Glomerular visceral epithelial cell (primary cell): ENCODE data around the gene C8B.

Experiments
- DNase-seq: peaks from one replicate; pipeline ENCODE4 v3.0.0-alpha.2; 2016; ENCODE audit errors: extremely low spot score

Gene C8B

DNA sequence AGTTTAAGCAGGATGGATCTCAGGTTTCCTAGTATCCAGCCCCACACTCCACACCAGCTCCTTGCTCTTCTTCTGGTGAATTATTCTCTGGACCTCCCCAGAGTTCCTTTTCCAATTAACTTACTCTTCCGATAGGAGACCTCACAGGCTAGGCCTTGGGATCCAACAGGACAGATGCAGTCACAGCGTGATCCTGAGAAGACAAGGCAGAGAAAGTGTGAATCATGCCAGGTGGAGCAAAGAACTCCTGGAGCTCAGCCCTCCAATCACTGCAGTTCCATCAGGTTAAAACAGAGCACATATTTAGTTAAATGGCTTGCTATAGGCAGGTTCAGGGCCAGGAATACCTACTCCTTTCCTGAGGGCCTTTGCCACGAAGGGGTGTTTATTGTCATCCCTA, 34.1 kb downstream of the C8B start:
- no peak for DNase-seq

DNA sequence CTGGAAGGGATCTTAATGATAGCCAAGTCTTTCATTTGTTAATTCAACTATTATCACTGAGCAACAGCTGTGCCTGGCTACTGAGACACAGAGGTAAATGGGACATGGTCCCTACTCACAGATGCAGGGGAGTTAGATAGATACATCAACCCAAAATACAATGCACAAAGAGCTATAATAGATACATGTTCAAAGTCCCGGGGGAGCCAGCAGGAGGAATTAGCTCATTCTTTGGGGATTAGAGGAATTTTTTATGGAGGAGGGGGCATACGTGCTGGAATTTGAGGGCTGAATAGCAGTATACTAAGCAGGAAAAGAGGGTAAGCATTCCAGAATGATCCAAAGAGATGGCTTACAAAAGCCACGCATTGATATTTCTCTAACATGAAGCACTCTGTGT, 34.6 kb downstream of the C8B start:
- DNase-seq, result no peak

DNA sequence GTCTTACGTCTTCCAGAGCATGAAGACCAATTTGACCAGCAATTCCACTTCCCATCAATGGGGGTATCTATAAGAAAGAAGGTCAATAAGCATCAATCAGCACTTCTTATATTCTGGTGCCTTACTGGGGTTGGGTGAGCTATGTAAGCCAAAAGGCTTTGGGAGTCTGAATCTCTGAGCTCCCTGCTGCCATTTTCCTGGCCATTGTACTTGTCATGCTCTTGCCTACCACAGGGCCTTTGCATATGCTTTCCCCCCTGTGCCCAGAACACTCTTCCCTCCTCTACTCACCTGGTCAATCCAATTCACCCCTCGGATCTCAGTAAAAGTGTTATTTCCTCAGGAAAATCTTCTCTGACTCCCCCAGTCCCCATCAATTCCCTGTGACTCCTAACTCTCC, 36.3 kb downstream of the C8B start:
- no peak for DNase-seq

DNA sequence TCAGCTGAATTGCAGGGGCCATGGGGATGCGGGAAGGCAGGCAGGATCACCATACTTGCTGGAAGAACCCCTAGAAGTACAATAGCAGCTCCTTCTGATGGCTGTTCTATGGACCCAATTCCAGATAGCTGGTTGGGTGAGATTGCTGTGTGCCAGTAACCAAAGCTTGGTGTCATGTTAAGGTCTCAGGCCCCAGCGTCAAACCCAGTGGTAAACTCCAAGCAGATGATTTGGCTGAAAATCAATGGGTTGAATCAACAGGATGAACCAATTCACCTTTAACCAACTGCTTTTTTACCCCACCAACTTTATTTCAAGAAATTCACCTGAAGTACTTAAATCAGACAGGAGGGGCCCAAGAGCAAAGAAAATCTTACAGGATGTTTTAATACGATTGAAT, 37.8 kb downstream of the C8B start:
- no peak for DNase-seq

DNA sequence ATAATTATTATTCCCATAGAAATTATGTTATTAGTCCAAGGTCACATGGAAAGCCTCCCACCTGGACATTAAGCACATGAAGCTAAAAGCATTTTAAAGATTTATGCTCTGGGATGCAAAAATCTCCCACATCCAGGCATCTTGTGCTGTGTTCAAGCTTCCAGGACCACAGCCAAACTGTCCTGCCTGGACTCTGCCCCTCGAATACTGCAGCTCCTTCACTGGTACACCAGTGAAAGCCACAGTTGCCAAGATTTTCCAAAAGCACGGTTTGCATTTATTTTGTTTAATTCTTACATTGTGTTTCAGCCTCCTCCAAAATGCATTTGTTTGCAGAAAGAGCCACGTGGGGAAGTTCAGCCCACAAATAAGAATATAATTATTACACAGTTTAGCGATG, 38.6 kb downstream of the C8B start:
- no peak for DNase-seq

DNA sequence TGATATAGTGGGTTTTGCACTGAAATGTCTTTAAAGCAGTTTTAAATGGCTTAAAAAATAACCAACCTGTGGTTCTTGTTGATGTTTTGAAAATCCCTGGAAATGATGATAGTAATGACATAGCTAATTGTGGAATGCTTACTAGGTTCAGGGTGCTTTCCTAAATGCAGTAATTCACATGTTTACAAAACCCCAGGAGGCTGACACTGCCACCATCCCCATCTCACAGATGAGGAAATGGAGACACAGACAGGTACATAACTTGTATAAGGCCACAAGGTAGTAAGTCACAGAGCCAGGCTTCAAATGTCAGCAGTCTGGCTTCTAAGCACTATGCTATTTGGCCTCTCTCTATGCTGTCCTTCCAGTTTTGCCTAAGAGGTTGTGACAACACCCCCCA, 40.6 kb downstream of the C8B start:
- no peak for DNase-seq

DNA sequence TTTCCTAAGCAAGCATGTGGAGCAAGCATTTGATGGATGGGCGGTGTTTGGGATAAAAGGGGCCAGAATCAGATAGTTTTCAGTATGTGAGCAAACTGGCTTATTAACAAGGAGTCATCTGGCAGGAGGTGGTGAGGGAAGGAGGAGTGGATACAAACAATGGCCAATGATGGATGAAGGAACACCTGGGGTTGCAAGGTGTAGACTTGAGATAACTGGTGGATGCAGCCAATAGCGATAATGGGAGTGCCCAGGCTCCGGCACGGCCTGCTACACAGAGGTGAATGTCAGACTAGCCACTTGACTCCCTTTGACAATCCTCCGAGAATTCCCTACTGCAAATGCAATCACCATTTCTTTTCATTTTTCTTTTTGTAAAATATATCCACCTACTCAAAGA, 41.7 kb downstream of the C8B start:
- DNase-seq, result no peak

DNA sequence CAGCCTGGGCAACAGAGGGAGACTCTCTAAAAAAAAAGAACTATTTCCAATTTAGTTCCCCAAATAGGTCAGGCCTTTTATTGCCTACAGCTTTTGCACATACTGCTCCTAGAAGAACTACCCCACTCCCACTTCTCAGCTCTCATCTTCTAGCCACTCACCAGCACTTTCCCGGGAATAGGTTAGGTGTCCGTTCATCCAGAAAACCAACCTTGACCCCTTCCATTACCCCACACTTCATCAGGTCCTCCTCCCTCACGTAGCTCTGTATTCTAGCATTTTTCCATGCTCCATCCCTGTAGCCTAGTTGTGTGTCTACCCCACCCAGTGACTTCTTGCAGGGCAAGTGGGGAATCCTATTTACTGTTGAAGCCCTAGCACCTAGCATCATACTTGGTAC, 42.6 kb downstream of the C8B start:
- DNase-seq, result no peak

DNA sequence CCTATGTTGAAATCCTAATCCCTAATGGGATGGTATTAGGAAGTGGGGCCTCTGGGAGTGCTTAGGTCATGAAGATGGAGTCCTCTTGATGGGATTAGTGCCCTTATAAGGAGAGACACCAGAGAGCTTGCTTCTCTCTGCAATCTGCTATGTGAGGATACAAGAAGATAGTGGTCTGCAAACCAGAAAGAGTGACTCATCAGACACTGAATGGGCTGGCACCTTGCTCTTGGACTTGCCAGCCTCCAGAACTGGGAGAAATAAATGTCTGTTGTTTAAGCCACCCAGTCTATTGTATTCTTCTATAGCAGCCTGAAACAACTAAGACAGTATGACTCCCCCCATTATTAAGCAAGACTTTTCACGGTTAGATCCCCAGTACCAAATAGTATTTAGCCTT, 43.3 kb downstream of the C8B start:
- no peak for DNase-seq

DNA sequence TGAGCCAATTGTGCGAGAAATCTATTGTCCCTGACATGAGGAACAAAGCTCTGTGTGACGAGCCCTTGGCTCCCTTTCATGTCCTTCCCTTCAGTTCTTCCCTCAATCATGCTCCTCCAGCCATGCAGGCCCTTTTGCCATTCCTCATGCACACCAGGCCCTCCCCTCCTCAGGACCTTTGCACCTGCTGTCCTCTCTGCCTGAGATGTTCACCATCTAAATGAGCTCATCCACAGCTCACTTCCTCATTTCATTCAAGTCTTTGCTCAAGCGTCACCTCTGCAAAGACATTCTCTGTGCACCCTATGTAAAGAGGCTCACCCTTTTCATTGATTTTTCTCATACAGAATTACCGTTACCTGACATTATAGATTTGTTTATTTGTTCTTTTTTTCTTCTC, 43.7 kb downstream of the C8B start:
- no peak for DNase-seq

DNA sequence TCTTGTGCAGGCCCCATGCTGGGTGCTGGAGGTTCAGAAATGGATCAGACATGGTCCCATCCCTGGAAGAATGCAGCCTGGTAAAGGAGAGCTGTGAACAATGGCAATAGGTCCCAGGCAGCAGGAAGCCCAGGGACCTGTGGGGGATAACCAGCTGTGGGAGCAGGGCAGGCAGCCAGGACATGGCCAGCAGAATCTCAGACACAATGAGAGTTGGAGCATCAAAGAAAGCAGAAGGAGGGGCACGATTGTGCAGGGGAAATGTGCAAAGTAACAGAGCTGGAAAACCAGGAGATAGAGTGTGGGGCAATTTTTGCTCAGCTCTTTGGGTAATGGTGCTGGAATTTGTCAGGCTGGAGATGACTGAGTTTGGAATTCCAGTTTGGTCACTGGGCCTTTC, 44.3 kb downstream of the C8B start:
- no peak for DNase-seq

DNA sequence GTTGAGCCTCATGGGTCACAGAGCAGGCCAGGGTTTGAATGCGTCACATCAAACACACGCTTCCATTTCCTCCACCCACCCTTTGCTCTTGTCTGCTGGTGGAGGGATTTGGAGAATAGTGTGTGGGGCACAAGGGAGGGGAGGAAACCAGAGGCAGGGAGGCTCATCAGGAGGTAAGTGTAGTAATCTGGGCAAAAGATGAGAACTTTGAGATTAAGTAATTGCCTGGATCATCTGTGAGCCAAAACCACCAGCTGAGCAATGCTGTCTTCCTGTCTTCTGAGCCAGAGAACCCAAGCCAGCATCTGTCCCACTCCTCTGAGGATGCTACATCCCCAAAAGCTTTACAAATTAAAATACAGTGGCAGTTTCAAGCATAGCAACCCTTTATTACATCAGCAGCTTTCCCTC, 45.2 kb downstream of the C8B start:
- DNase-seq, result no peak

DNA sequence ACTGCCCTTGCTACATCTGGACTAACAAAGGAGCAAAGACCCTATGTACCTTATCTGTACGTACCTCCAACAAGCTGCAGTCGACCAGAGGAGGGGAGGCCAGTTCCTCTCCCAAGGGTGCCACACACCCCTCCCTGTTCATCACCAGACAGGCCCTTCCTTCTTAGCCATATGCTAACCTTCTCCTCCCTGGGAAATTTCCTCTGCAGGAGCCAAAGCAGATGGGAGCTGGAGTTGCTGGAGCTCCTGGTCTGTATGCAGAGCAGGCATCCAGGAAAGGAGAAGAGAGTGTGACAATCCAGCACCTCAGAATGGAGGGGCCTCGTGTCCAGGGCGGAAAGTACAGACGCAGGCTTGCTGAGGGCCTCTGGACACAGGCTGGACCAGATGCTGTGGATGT, 48.5 kb downstream of the C8B start:
- DNase-seq, result no peak

DNA sequence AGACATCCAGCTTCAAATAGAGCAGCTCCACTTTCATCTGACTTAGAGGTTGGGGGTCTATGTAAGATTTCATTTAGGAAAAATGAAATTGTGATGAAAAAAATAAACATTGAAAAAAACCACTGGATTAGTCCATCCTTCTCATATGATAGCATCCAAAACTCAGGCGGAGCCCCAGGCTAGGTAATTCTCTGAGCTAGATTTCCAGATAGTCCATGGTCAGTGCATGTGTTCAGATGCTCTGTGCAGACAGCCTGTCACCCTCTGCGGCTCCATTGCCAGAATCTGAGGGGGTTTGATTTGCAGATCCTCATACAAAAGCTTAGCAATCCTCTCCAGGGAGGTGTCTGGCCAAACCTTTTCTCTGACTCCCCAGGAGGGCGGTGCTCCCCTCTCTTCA, 49.2 kb downstream of the C8B start:
- DNase-seq, result no peak

DNA sequence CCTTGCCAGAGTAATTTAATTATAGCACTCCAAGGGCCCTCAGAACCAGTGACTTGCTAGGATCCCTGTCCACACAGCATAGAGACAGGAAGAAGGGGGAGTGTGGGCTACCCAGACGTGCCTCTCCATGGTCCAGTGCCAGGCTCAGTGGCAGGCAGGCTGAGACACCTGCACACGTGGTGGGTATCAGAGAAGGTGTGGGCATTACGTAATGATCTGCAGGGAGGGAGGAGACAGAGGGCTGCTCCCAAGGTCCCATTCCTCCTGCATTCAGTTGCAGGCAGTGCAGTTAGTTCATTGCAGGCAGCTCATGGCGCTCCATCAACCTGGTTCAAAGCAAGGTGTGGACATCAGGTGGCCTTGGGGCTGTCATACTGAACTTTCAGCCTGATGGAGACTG, 49.9 kb downstream of the C8B start:
- no peak for DNase-seq

DNA sequence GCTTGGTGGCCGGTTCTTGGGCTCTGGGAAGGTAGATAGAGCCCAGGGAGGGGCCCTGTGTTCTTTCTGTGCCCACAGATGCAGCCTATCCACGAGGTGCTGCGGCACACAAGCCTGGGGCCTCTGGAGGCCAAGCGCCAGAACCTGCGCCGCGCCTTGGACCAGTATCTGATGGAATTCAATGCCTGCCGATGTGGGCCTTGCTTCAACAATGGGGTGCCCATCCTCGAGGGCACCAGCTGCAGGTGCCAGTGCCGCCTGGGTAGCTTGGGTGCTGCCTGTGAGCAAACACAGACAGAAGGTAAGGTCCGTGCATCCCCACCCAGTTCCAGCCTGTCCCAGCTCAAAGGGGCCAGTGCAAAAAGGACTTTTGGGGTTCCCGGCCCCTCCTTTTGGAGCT, 53.5 kb downstream of the C8B start:
- DNase-seq, result no peak

DNA sequence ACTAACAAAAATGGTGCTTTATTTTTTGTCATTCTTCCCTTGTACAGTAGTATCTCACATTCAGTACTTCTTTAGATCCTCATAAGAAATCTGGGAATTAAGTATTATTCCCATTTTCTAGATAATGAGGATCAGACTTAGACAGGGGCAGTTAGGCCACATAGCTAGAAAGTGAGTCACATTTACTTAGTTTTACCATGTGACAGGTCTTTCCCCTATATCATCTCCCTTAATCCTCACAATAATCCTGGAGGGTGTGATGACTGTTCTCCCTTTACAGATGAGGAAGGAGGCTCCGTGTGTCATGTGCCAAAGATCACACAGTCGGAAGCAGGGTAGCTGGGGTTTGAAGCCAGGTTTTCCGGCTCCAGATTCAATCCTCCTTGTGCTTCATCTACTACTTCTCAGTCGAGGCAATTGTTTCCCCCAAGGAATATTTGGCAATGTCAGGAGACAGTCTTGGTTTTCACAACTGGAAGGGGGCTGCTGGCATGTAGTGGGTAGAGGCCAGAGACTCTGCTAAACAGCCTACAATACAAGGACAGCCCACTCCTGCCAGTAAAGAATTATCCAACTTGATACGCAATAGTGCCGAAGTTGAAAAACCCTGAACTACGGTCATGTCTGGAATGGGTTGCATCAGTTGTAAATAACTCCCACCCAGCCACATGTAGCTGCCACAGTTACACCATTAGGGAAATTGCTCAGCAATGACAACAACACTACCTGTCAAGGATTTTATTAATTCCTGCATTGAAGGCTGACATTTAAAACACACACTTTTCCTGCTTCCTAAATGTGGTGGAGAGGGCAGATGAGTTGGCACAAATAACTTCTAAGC, 54.5 kb downstream of the C8B start:
- DNase-seq, result no peak

DNA sequence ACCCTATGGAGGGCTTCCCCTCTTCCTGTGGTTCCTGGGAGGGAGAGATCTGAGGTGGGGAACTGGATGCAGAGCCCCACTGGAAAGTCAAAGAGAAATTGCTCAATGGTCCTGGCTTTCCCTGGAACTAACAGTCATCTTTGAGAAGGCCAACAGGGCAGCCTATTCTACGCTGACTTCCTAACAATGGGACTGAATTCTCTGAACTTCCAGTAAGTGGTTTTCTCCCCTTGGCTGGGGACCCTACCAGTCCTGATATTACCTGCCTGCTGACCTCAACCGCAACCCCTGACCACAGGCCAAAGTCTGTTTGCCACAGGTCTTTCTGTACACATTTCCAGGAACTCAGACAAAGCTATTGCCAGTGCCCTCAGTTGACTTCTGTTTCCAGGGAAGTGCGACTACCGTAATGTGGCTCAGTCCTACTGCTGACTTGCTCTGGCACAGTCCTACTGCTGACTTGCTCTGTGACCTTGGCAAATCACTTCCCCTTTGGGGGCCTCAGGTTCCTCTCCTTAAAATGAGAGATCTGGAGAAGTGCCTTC, 55.3 kb downstream of the C8B start:
- no peak for DNase-seq

DNA sequence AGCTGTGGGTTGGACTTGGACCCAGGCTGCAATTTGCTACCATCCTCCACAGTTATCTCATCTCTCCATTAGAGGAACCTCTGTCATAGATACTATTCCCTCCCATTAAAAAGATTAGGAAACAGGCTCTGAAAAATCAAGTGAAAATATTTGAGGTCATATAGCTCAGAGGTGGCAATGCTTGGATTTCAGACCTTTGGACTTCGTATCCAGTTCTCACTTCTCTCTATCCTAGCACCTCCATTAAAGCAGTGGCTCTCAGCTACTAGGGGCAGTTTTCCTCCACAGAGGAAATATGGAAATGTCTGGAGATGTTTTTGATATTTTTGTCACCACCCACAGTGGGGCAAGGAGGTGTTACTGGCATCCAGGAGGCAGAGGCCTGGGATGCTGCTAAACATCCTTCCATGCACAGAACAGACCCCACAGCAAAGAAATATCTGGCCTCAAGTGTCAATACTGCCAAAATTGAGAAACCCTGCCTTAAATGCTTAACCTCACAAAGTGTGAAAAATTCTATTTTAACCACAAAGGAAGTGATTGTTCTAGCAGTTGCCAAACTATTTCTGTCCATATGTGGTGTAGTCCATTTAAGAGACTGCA, 57.1 kb downstream of the C8B start:
- no peak for DNase-seq

DNA sequence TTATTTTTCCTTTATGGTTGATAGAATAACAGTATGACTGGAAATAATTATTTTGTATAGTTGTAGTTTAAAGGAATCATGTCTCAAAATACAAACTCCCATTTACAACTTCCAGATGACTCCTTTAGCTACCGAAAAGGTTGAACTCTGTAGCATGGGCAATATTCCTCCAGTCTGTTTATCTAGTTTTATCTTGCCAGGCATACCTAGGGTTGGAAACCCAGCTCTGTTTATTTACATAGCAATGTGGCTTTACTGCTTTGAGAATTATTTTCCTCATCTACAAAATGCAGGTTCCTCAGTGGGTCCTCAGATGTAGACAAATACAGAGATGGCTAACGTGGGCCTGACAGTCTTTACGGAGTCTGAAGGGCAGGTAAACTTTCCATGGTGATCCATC, 60.1 kb downstream of the C8B start:
- DNase-seq, result no peak

DNA sequence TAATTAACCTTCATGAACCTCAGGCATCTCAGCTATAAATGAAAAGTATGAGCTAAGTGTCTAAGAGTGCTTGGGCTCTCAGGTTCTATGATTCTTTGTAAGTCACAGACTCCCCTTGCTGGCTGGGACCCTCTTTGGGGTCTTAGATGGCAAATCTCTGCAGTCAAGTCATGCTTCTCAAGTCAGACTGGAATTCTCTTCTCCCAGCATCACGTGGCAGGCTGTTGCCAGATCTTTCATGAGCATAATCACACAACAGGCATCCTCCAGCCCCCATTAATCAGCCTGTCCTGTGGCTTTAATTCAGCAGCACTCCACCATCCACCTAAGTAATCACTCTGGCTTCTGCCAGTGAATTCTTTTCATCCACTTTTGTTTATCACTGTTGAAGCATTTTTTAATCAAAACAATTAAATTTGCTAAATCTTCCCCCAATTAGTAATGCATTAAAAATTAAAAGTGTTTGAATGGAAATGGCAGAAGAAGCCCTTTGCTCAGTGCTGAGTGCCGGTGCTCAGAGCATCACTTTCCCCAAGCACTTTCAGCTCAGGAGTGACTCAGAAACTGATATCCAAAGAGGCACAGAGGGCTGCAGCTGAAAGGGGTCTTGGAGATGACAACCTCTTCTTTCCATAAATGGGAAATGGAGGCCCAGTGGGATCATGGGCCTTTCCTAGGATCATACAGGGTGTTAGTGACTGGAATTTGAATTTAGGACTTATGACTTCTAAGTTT, 61.0 kb downstream of the C8B start:
- DNase-seq, result no peak

DNA sequence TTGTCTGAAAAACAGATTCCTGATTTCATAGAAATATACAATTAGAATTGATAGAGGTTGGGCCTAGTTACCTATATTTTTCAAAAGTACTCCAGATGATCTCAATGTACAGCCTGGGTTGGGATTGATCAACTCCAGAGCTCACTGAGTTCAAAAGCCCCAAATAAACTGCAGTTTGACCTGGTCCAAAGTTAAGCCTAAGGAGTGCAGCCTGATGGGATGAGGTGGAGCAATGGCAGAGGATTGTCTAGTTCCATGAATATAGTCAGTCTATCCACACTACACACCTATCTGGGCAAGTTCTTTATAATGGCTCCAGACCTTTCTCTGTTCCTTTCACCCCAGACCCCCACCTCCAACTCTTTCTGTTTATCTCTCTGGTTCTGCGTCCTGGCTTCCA, 62.0 kb downstream of the C8B start:
- no peak for DNase-seq

DNA sequence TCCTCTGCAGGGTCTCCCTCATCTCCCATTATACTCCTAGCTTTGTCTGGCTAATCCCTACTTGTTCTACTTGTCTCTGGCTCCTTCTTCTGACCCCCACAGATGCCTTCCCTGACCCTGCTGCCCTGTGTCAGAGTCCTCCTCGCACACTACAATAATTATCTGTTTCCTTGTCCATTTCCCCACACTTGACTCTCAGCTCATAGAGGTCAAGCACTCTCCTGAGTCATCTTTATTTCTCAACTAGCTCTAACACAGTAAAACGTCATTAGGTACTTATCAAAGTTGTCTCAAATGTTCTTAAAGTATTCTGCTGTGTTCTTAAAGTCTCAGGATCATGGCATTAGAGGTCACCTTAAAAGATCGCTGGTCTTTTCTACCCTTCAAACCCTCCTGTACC, 64.1 kb downstream of the C8B start:
- DNase-seq, result no peak
